ENCODE measurements around the gene ATF3. TPM values are rescaled to one million over a fixed set of nuclear protein-coding genes. Genes with fewer than 3 reads are reported as not detected.

ATF3 gene
- total RNA-seq, 4 donors from 2014 or later: 2.1 to 6.5 (median 3.0) TPM

DNA sequence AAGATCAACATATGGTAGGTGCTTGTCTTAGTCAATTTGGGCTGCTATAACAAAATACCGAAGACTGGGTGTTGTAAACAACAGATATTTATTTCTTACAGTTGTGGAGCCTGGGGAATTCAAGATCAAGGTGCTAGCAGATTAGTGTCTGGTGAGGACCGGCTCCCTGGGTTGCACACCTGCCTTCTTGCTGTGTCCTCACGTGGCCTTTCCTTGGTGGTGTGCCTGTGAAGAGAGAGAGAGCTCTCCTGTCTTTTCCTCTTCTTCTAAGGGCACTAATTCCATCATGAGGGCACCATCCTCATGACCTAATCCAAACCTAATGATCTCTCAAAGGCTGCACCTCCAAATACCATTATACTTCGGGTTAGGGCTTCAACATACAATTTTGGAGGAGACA, 45.8 kb upstream of the ATF3 start:
- Histone ChIP-seq H3K36me3 (no peaks in the 10 kb centered on the region), H3K4me3 (no peak overlapping the region), H3K9me3 (peaks cover 0 to 6% (median 0%) of the 10 kb centered on the region in 3 donors), H3K4me1 (peaks cover 5 to 44% (median 12%) of the 10 kb centered on the region in 3 donors), H3K27me3 (no peaks in the 10 kb centered on the region), H3K27ac (no peak overlapping the region)
- 89 to 92% methylated on average over 4 of the region's 4 CpGs for WGBS, 2 donors
- TF ChIP-seq, protein P1, sequence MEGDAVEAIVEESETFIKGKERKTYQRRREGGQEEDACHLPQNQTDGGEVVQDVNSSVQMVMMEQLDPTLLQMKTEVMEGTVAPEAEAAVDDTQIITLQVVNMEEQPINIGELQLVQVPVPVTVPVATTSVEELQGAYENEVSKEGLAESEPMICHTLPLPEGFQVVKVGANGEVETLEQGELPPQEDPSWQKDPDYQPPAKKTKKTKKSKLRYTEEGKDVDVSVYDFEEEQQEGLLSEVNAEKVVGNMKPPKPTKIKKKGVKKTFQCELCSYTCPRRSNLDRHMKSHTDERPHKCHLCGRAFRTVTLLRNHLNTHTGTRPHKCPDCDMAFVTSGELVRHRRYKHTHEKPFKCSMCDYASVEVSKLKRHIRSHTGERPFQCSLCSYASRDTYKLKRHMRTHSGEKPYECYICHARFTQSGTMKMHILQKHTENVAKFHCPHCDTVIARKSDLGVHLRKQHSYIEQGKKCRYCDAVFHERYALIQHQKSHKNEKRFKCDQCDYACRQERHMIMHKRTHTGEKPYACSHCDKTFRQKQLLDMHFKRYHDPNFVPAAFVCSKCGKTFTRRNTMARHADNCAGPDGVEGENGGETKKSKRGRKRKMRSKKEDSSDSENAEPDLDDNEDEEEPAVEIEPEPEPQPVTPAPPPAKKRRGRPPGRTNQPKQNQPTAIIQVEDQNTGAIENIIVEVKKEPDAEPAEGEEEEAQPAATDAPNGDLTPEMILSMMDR (IDR thresholded peaks at IDR 0.05): no peak
- intact Hi-C loops (cut with DNase I): loop anchor here (5.0 kb wide), 1 partner anchor 45 kb away; the partner anchor contains the start of gene ATF3
- DNase-seq: no peak

DNA sequence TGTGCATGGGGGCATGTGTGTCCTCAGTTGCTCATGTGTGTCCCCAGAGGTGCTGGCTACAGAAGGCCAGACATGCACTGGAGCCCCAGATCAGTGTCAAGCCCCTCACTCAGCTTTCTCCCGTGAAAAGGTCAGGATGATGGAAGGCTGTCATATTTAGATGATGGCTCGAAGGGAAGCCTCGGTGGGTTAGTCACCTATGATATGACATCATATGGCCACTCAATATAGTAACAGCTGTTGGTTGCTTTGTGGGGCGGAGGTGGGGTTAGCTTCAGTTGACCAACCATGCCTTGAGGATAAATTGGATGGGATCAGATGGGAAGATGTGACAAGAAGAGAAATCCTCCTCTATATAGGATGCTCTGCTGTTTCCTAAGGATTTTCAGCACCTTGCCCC, 43.5 kb upstream of the ATF3 start:
- Histone ChIP-seq H3K27me3 (no peaks in the 10 kb centered on the region), H3K9me3 (peaks cover 0 to 6% (median 0%) of the 10 kb centered on the region in 3 donors), H3K27ac (no peak overlapping the region), H3K4me3 (no peak overlapping the region), H3K36me3 (no peaks in the 10 kb centered on the region), H3K4me1 (peaks cover 0 to 32% (median 10%) of the 10 kb centered on the region in 3 donors)
- WGBS, 2 donors: 67 to 93% methylated on average over 2 to 3 of the region's 4 CpGs
- no peak for DNase-seq
- TF ChIP-seq, protein P1 (IDR thresholded peaks at IDR 0.05): no peak
- no peak for TF ChIP-seq POLR2A (IDR thresholded peaks at IDR 0.05)
- intact Hi-C loops (cut with DNase I): no loop called here

DNA sequence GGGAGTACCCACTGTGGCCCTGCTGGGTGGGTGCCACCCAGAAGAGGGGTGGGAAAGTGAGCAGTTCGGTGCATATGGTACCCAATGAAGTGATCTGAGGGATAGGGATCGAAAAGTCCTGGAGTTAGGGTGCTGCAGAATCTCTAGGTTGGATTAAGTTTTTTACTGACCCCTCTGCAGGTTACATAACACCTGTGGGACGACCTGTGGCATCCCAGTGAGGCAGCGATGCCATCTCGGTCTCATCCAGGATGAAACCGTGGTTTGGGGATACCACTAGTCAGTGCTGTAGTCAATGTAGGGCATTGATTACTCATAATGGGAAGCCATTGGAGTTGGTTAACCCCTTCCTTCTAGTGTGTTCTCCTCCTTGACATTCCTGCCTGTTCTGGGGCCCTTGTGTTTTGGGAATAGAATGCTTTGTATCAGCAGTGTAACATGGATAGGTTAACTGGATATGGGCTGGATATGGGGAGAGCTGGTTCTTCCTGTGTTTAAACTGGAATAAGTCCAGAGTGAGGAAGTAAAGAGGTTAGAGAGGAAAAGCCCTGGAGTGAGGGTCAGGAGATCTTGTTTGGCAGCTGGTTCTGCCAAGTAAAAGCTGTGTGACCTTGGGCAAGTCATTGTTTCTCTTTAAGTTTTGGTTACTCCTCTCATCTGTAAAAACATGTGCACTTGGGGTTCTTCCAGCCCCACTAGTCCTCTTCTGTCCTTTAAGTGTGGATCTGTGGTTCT, 42.8 kb upstream of the ATF3 start:
- no peak for DNase-seq
- Histone ChIP-seq H3K36me3 (no peaks in the 10 kb centered on the region), H3K27ac (peak overlapping the region in 2 of 4 donors; percentile 75 to 87), H3K4me3 (no peak overlapping the region), H3K4me1 (peaks cover 0 to 30% (median 10%) of the 10 kb centered on the region in 3 donors), H3K9me3 (peaks cover 0 to 6% (median 0%) of the 10 kb centered on the region in 3 donors), H3K27me3 (no peaks in the 10 kb centered on the region)
- intact Hi-C loops (cut with DNase I): no loop called here
- TF ChIP-seq, protein P1 (IDR thresholded peaks at IDR 0.05): no peak
- no peak for TF ChIP-seq POLR2A (IDR thresholded peaks at IDR 0.05)
- 73 to 100% methylated on average over 3 to 5 of the region's 6 CpGs for WGBS, 2 donors

DNA sequence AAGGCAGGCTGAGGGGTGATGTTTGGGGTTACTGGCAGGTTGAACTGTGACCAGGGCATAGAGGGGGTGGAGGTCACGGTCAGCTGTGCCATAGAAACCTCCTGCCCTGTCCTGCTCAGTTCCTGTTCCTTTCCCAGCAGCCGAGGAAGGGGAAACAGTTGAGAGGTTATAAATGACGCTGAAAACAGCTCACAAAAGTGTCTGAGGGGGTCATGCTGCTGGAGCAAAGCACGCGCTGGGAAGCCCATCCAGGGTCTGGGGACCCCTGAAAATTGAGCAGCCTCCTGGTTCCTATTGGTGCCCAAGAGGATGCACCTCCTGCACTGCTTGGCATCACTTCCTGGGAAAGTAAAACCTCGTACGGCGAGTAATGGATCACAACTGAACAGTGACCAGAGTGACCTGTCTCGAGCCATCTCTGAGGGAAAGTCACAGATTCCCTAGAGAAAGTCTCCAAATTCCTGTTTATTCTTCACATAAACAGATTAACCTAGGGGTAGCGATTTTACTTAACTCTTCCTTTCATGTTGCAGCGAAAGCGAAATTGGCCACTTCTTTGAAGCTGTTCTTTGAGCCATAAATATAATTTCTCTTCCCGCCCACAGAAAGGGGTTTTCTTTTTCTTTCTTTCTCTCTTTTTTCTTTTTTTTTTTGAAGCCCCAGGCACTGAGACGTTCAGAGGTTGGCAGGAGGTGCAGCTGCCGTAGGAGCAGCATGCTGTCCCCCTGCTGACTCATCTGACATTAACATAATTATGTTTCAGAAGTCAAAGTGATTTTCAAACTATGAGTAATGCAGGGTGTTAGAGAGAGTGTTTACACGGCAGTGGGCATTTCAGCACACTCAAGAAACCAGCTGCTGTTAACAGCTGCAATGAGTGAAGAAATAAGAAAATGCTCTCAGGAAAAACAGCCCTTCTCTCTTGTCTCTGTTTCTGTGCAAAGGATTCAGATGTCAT, 41.8 kb upstream of the ATF3 start:
- peak in 2 of 4 donors; percentile 5 to 72 for TF ChIP-seq POLR2A (IDR thresholded peaks at IDR 0.05)
- TF ChIP-seq, protein P1 (IDR thresholded peaks at IDR 0.05): no peak
- H3K36me3 ChIP-seq: no peaks in the 10 kb centered on the region
- peaks cover 0 to 21% (median 6%) of the 10 kb centered on the region in 3 donors for H3K4me1 ChIP-seq
- peak overlapping the region; percentile 37 to 66 (median 48) for H3K4me3 ChIP-seq
- H3K9me3 ChIP-seq: peaks cover 0 to 6% (median 0%) of the 10 kb centered on the region in 3 donors
- DNase-seq: no peak
- intact Hi-C loops (cut with DNase I): no loop called here
- 3 to 7% methylated on average over 15 to 16 of the region's 16 CpGs for WGBS, 2 donors
- H3K27me3 ChIP-seq: no peaks in the 10 kb centered on the region
- peak overlapping the region; percentile 67 to 87 (median 72) for H3K27ac ChIP-seq

Data from esophagus squamous epithelium (tissue), 5 donors.